Esophagus muscularis mucosa (tissue), 4 donors: ENCODE data around the gene GPR173. TPM values are rescaled to one million over a fixed set of nuclear protein-coding genes. Genes with fewer than 3 reads are reported as not detected.
A peak's percentile ranks its signal among the peaks of the same experiment; 100 is the strongest.

ENCODE experiments used
- DNase-seq: peaks from one replicate; pipeline ENCODE4 v3.0.0-alpha.2; 2017; ENCODE audit errors: extremely low spot score
- H3K27ac ChIP-seq, 4 donors: fragments of 200-600 bp; sonication (generic); replicated peaks in 1 of 4; 1 replicate in 3 of 4; 2 replicates in 1 of 4; pipeline ENCODE4 v1.5.1; 2016 to 2019; ENCODE audit warnings: mild to moderate bottlenecking in 1 of 4
- H3K27me3 ChIP-seq, 4 donors: fragments of 200-600 bp; sonication (generic); one replicate each; pipeline versions ENCODE4 v1.5.1 to v1.6.0; 2016 to 2019
- H3K36me3 ChIP-seq, 4 donors: fragments of 200-600 bp; sonication (generic); one replicate each; pipeline ENCODE4 v1.5.1; 2016 to 2019
- H3K4me1 ChIP-seq, 4 donors: fragments of 200-600 bp; sonication (generic); one replicate each; pipeline ENCODE4 v1.5.1; 2016 to 2019
- H3K4me3 ChIP-seq, 4 donors: fragments of 200-600 bp; sonication (generic); 1 replicate in 2 of 4; 2 replicates in 2 of 4; pipeline ENCODE4 v1.5.1; 2016 to 2019; ENCODE audit warnings: mild to moderate bottlenecking in 4 of 4, moderate library complexity in 1 of 4
- H3K9me3 ChIP-seq, 4 donors: fragments of 200-600 bp; sonication (generic); 1 replicate in 3 of 4; 2 replicates in 1 of 4; pipeline ENCODE4 v1.5.1; 2016 to 2019
- CTCF ChIP-seq, 3 experiments: fragments of 200-600 bp in 2 of 3; fragments of 450-650 bp in 1 of 3; sonication (generic) in 2 of 3; IDR thresholded peaks; one replicate each; pipeline ENCODE4 v1.5.1; 2017 to 2019; ENCODE audit warnings: antibody characterized with exemption in 3 of 3, mild to moderate bottlenecking in 2 of 3, moderate library complexity in 1 of 3
- EP300 ChIP-seq: sonication (generic); formaldehyde crosslinking; IDR thresholded peaks from one replicate; pipeline ENCODE4 v1.6.1; 2017; ENCODE audit warnings: antibody characterized with exemption
- POLR2A ChIP-seq: fragments of 450-650 bp; IDR thresholded peaks from one replicate; pipeline ENCODE4 v1.6.1; 2017; ENCODE audit warnings: antibody characterized with exemption, moderate library complexity, mild to moderate bottlenecking, low read depth
- POLR2AphosphoS5 ChIP-seq, 2 donors: sonication (generic); formaldehyde crosslinking; IDR thresholded peaks; one replicate each; pipeline ENCODE4 v1.6.1; 2017; ENCODE audit warnings: antibody characterized with exemption in 2 of 2
- WGBS: methylation state at CpG from one replicate; pipeline ENCODE4 v1.1.5; 2018; 5-methylcytosine and 5-hydroxymethylcytosine counted together
- intact Hi-C: fragments of 100-400 bp; cut with DNase I; formaldehyde crosslinking; loops from one replicate; pipeline ENCODE4 v1.15.1; 2023
- total RNA-seq, 4 donors: library from RNA; depleted of rRNA; stranded (reverse); fragments of >200 nt; gene quantifications; one replicate each; pipeline versions ENCODE4 v1.1.0 to v1.2.1, GENCODE V29; 2016

GPR173 gene
- total RNA-seq, 4 donors from 2014 or later: 0.83 to 2.8 (median 0.90) TPM

GRCh38 chrX:53093748-53094581 lies 45.4 kb downstream of the GPR173 start, which contains the start of gene KANTR:
Gene KANTR, plus strand, starts transcription at chrX:53094142. Its CDS starts 30,131 bp downstream, at chrX:53124273.
- WGBS: 38% methylated on average over 47 of the region's 67 CpGs
- Histone ChIP-seq H3K4me3 (peak within 1 kb of the TSS; percentile 65 to 70 (median 67)), H3K27ac (peak within 1 kb of the TSS; percentile 89 to 94 (median 92)), H3K27me3 (no peaks in the 10 kb centered on the region), H3K4me1 (peaks cover 5 to 29% (median 12%) of the 10 kb centered on the region in 4 donors), H3K36me3 (peaks cover 0 to 4% (median 1%) of the 10 kb centered on the region in 4 donors), H3K9me3 (no peaks in the 10 kb centered on the region)
- intact Hi-C loops: no loop called here
- DNase-seq: peak; percentile 95
- TF ChIP-seq POLR2A (peak; percentile 19), EP300 (no peak), POLR2AphosphoS5 (IDR thresholded peaks at IDR 0.05) (peak; percentile 89 to 94), CTCF (IDR thresholded peaks at IDR 0.05) (no peak)

DNA sequence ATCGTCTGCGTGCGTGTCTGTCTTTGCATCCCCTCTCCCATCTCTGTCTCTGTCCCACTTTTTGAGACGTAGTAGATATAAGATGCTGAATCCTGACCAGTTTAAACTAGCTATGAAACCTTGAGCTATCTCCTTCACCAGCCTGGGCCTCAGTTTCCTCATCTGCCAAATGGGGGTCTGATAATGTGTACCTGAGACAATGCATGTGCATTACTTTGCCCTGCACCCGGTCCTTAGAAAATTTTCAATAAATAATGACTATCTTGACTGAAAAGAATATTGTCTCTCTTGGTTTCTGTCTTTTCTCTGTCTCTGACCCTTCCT lies 46.0 kb downstream of the GPR173 start:
- TF ChIP-seq EP300 (no peak), POLR2A (no peak), CTCF (IDR thresholded peaks at IDR 0.05) (no peak), POLR2AphosphoS5 (IDR thresholded peaks at IDR 0.05) (no peak)
- Histone ChIP-seq H3K27ac (peak overlapping the region; percentile 89 to 94 (median 92)), H3K36me3 (peaks cover 0 to 8% (median 4%) of the 10 kb centered on the region in 4 donors), H3K27me3 (no peaks in the 10 kb centered on the region), H3K4me1 (peaks cover 5 to 23% (median 12%) of the 10 kb centered on the region in 4 donors), H3K4me3 (peak overlapping the region; percentile 65 to 70 (median 67)), H3K9me3 (no peaks in the 10 kb centered on the region)
- 35% methylated on average over 5 of the region's 5 CpGs for WGBS
- intact Hi-C loops: no loop called here
- no peak for DNase-seq

DNA sequence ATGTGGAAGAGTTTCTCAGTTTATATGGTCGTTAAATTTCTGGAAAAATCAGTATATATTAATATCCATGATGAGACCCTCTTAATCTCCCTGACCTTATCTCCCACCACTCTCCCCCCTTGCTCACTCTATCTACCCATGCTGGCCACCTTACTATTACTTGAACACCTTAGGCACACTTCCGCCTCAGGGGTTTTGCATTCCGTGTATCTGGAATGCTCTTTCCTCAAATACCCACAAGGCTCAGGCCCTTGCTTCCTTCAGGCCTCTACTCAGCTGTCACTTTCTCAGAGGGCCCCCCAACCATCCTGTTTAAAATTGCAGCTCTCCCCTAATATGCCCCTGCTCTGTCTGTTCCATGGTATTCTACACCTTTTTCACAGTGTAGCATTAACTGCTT lies 47.2 kb downstream of the GPR173 start:
- Histone ChIP-seq H3K36me3 (peaks cover 0 to 20% (median 4%) of the 10 kb centered on the region in 4 donors), H3K27ac (no peak overlapping the region), H3K4me1 (peaks cover 5 to 18% (median 12%) of the 10 kb centered on the region in 4 donors), H3K4me3 (no peak overlapping the region), H3K9me3 (no peaks in the 10 kb centered on the region), H3K27me3 (no peaks in the 10 kb centered on the region)
- TF ChIP-seq POLR2AphosphoS5 (IDR thresholded peaks at IDR 0.05) (no peak), POLR2A (no peak), EP300 (no peak), CTCF (IDR thresholded peaks at IDR 0.05) (no peak)
- WGBS: 78% methylated on average over 3 of the region's 3 CpGs
- no peak for DNase-seq
- intact Hi-C loops: no loop called here

- intact Hi-C loops: no loop called here
- Histone ChIP-seq H3K36me3 (peaks cover 0 to 8% (median 0%) of the 10 kb centered on the region in 4 donors), H3K27ac (peak overlapping the region; percentile 63 to 74 (median 68)), H3K9me3 (no peaks in the 10 kb centered on the region), H3K4me3 (no peak overlapping the region), H3K27me3 (no peaks in the 10 kb centered on the region), H3K4me1 (peaks cover 6 to 17% (median 13%) of the 10 kb centered on the region in 4 donors)
- no peak for TF ChIP-seq POLR2A
- no peak for TF ChIP-seq CTCF (IDR thresholded peaks at IDR 0.05)
- TF ChIP-seq EP300: no peak
- TF ChIP-seq POLR2AphosphoS5 (IDR thresholded peaks at IDR 0.05): no peak
- DNase-seq: no peak
- 87% methylated on average over 3 of the region's 6 CpGs for WGBS
These were observed 66.4 kb downstream of the GPR173 start for GRCh38 chrX:53114864-53115549.
